HepG2 (cell line): Measurements from ENCODE around the gene SLC38A3. TPM values are rescaled to one million over a fixed set of nuclear protein-coding genes. Genes with fewer than 3 reads are reported as not detected.

ENCODE experiments used
- AHR ChIP-seq: IDR thresholded peaks from 2 replicates; pipeline ENCODE4 v1.6.1; 2018; ENCODE audit warnings: missing genetic modification reagents, missing compliant biosample characterization
- ATF1 ChIP-seq: IDR thresholded peaks from 2 replicates; pipeline ENCODE4 v1.6.1; 2016; ENCODE audit warnings: mild to moderate bottlenecking, control low read depth
- BORCS8-MEF2B ChIP-seq: sonication (generic); formaldehyde crosslinking; IDR thresholded peaks from 2 replicates; pipeline ENCODE4 v1.8.0; 2022; ENCODE audit warnings: mild to moderate bottlenecking, missing genetic modification reagents
- BRD4 ChIP-seq: sonication (generic); formaldehyde crosslinking; IDR thresholded peaks from 2 replicates; pipeline ENCODE4 v1.4.0; 2020; ENCODE audit warnings: missing genetic modification reagents
- CC2D1A ChIP-seq: sonication (generic); formaldehyde crosslinking; IDR thresholded peaks from 2 replicates; pipeline ENCODE4 v1.8.1; 2023; ENCODE audit warnings: mild to moderate bottlenecking, missing genetic modification reagents
- CENPBD1 ChIP-seq: sonication (generic); formaldehyde crosslinking; IDR thresholded peaks from 2 replicates; pipeline ENCODE4 v1.8.0; 2022; ENCODE audit warnings: missing genetic modification reagents, low read depth, mild to moderate bottlenecking, borderline replicate concordance
- CHCHD3 ChIP-seq: sonication (generic); formaldehyde crosslinking; IDR thresholded peaks from 2 replicates; pipeline ENCODE4 v1.8.0; 2022; ENCODE audit warnings: mild to moderate bottlenecking, missing genetic modification reagents, moderate library complexity
- EHMT2 ChIP-seq: fragments of 200-600 bp; sonication (generic); IDR thresholded peaks from 2 replicates; pipeline ENCODE4 v1.7.0; 2017; ENCODE audit warnings: antibody characterized with exemption, low read depth, low read length, borderline replicate concordance
- FIP1L1 ChIP-seq: fragments of 200-400 bp; formaldehyde crosslinking; IDR thresholded peaks from 2 replicates; pipeline ENCODE4 v1.6.1; 2018; ENCODE audit warnings: low read depth, mild to moderate bottlenecking, low read length, moderate library complexity, borderline replicate concordance; ENCODE audit not compliant: insufficient read depth
- GZF1 ChIP-seq: sonication (generic); formaldehyde crosslinking; IDR thresholded peaks from 2 replicates; pipeline ENCODE4 v1.5.1; 2020; ENCODE audit warnings: mild to moderate bottlenecking, missing genetic modification reagents
- HOXA3 ChIP-seq: sonication (generic); formaldehyde crosslinking; IDR thresholded peaks from 2 replicates; pipeline ENCODE4 v1.5.0; 2020; ENCODE audit warnings: missing genetic modification reagents
- MEIS1 ChIP-seq: sonication (generic); formaldehyde crosslinking; IDR thresholded peaks from 2 replicates; pipeline ENCODE4 v1.9.0; 2021; ENCODE audit warnings: mild to moderate bottlenecking, missing genetic modification reagents, moderate library complexity, borderline replicate concordance
- RAD51 ChIP-seq: fragments of 450-650 bp; IDR thresholded peaks from 2 replicates; pipeline ENCODE4 v1.6.1; 2016; ENCODE audit warnings: borderline replicate concordance
- RFXANK ChIP-seq: IDR thresholded peaks from 2 replicates; pipeline ENCODE4 v1.6.1; 2016
- SP4 ChIP-seq: sonication (generic); formaldehyde crosslinking; IDR thresholded peaks from 2 replicates; pipeline ENCODE4 v1.8.1; 2023; ENCODE audit warnings: mild to moderate bottlenecking, missing genetic modification reagents
- TFDP2 ChIP-seq: sonication (generic); formaldehyde crosslinking; IDR thresholded peaks from 2 replicates; pipeline ENCODE4 v1.4.0; 2020; ENCODE audit warnings: missing genetic modification reagents
- ZFX ChIP-seq: sonication (generic); formaldehyde crosslinking; IDR thresholded peaks from 2 replicates; pipeline ENCODE4 v1.4.0; 2020; ENCODE audit warnings: mild to moderate bottlenecking, low read depth, missing genetic modification reagents, moderate library complexity
- ZNF251 ChIP-seq: sonication (generic); formaldehyde crosslinking; IDR thresholded peaks from 2 replicates; pipeline ENCODE4 v1.9.0; 2021; ENCODE audit warnings: mild to moderate bottlenecking, missing genetic modification reagents
- ZNF350 ChIP-seq: sonication (generic); formaldehyde crosslinking; IDR thresholded peaks from 2 replicates; pipeline ENCODE4 v1.4.0; 2020; ENCODE audit warnings: mild to moderate bottlenecking, low read depth, missing genetic modification reagents, borderline replicate concordance
- ZNF367 ChIP-seq: sonication (generic); formaldehyde crosslinking; IDR thresholded peaks from 2 replicates; pipeline ENCODE4 v1.4.0; 2020; ENCODE audit warnings: missing genetic modification reagents, borderline replicate concordance
- ZNF501 ChIP-seq: sonication (generic); formaldehyde crosslinking; IDR thresholded peaks from 2 replicates; pipeline ENCODE4 v1.5.1; 2020; ENCODE audit warnings: mild to moderate bottlenecking, moderate library complexity, missing genetic modification reagents
- ZNF513 ChIP-seq: sonication (generic); formaldehyde crosslinking; conservative IDR thresholded peaks from 2 replicates; pipeline ENCODE4 v1.5.0; 2020; ENCODE audit warnings: missing genetic modification reagents
- ZNF605 ChIP-seq: sonication (generic); formaldehyde crosslinking; IDR thresholded peaks from 2 replicates; pipeline ENCODE4 v1.8.0; 2022; ENCODE audit warnings: mild to moderate bottlenecking, missing genetic modification reagents
- polyA plus RNA-seq, 8 experiments: library from polyadenylated mRNA; depleted of rRNA in 3 of 8; stranded (reverse) in 7 of 8; unstranded in 1 of 8; fragments of >200 nt; fragmentation: Illumina TruSeq in 4 of 8; extraction: Trizol in 4 of 8; gene quantifications; 2 replicates each; pipeline versions ENCODE4 v1.2.1 to v1.2.3, GENCODE V29; 2011 to 2016; ENCODE audit warnings: low read depth in 4 of 8, missing spikeins in 1 of 8, mixed read lengths in 1 of 8; ENCODE audit not compliant: insufficient read depth in 1 of 8
- total RNA-seq, 5 experiments: library from RNA; depleted of rRNA; stranded (reverse); fragments of >200 nt; fragmentation: Illumina TruSeq; extraction: Trizol; gene quantifications; 2 replicates each; pipeline ENCODE4 v1.2.3, GENCODE V29; 2016; ENCODE audit warnings: low read depth in 1 of 5
- TF ChIP-seq, protein P1 (sequence below): IDR thresholded peaks from 2 replicates; pipeline ENCODE4 v1.6.1; 2016; ENCODE audit warnings: missing compliant biosample characterization, missing genetic modification reagents, borderline replicate concordance
- TF ChIP-seq, protein P2 (sequence below): sonication (generic); formaldehyde crosslinking; IDR thresholded peaks from 2 replicates; pipeline ENCODE4 v1.4.0; 2020; ENCODE audit warnings: mild to moderate bottlenecking, low read depth, missing genetic modification reagents

The SLC38A3 gene
- total and polyA plus RNA-seq, 2 of the 13 experiments (the other 11 are each of a cell fraction or from before 2014, with no cell fraction given): 29.8 to 164 TPM

DNA sequence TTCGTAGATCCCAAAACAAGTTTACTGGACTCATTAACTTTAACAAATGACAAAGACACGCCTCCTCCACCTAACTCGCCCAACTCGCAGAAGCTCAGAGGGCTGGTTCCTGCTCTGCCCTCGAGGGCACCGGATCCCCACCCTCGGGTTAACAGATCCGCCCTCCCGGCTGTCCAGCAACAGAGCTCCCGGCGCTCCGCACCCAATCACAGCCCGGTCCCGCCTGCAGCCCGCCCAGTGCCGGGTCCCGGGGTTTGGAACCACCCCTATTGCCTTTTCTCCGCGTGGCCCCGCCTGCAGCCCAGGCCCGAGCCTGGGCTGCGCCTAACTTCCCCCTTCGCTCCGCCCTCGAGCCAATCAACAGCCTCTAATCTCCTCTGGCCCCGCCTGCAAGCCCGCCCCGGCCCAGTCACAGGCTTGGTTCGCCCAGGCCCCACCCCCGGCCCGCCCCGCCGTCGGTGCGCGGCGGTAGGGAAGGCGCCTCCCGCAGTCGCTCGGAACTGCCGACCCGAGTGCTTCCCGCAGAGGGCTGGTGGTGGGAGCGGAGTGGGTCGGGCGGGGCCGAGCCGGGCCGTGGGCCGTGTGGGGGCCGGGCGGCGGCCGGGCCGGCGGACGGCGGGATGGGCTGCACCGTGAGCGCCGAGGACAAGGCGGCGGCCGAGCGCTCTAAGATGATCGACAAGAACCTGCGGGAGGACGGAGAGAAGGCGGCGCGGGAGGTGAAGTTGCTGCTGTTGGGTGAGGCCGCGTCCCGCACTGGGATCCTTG lies 30.8 kb downstream of the SLC38A3 start, which contains the start of gene GNAI2 (continued):
- TF ChIP-seq ATF1 (CRISPR knock-in tag) (no peak), CHCHD3 (CRISPR knock-in tag) (no peak), RFXANK (CRISPR knock-in tag) (no peak), EHMT2 (no peak), ZFX (peak; percentile 75), ZNF367 (CRISPR knock-in tag) (no peak), CENPBD1 (CRISPR knock-in tag) (no peak), MEIS1 (no peak), RAD51 (no peak), ZNF513 (CRISPR knock-in tag) (no peak), GZF1 (CRISPR knock-in tag) (no peak), TFDP2 (CRISPR knock-in tag) (peak; percentile 28; the same call in 1 of the 2 replicates), BRD4 (CRISPR knock-in tag) (no peak), FIP1L1 (no peak), BORCS8-MEF2B (CRISPR knock-in tag) (0 out of 2 replicates have a peak, but pooled peaks have one; percentile 51), ZNF251 (CRISPR knock-in tag) (no peak), ZNF350 (no peak), ZNF501 (CRISPR knock-in tag) (no peak), AHR (no peak), HOXA3 (CRISPR knock-in tag) (peak; percentile 17; the same call in 1 of the 2 replicates), SP4 (peak; percentile 97), ZNF605 (CRISPR knock-in tag) (peak; percentile 70), CC2D1A (CRISPR knock-in tag) (no peak)
- TF ChIP-seq, protein P1, sequence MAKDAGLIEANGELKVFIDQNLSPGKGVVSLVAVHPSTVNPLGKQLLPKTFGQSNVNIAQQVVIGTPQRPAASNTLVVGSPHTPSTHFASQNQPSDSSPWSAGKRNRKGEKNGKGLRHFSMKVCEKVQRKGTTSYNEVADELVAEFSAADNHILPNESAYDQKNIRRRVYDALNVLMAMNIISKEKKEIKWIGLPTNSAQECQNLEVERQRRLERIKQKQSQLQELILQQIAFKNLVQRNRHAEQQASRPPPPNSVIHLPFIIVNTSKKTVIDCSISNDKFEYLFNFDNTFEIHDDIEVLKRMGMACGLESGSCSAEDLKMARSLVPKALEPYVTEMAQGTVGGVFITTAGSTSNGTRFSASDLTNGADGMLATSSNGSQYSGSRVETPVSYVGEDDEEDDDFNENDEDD (CRISPR knock-in tag): peak; percentile 13; the same call in 1 of the 2 replicates
- TF ChIP-seq, protein P2, sequence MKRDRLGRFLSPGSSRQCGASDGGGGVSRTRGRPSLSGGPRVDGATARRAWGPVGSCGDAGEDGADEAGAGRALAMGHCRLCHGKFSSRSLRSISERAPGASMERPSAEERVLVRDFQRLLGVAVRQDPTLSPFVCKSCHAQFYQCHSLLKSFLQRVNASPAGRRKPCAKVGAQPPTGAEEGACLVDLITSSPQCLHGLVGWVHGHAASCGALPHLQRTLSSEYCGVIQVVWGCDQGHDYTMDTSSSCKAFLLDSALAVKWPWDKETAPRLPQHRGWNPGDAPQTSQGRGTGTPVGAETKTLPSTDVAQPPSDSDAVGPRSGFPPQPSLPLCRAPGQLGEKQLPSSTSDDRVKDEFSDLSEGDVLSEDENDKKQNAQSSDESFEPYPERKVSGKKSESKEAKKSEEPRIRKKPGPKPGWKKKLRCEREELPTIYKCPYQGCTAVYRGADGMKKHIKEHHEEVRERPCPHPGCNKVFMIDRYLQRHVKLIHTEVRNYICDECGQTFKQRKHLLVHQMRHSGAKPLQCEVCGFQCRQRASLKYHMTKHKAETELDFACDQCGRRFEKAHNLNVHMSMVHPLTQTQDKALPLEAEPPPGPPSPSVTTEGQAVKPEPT: 0 out of 2 replicates have a peak, but pooled peaks have one; percentile 38
